Activated T-cell treated with anti-CD3 and anti-CD28 coated beads, Interleukin-2, amount 50 U/mL, for 1 hour (primary cell): ENCODE data around the gene R3HDM2.

Experiments used
- DNase-seq: peaks from one replicate; pipeline ENCODE4 v3.0.0-alpha.2; 2020

R3HDM2 gene

DNA sequence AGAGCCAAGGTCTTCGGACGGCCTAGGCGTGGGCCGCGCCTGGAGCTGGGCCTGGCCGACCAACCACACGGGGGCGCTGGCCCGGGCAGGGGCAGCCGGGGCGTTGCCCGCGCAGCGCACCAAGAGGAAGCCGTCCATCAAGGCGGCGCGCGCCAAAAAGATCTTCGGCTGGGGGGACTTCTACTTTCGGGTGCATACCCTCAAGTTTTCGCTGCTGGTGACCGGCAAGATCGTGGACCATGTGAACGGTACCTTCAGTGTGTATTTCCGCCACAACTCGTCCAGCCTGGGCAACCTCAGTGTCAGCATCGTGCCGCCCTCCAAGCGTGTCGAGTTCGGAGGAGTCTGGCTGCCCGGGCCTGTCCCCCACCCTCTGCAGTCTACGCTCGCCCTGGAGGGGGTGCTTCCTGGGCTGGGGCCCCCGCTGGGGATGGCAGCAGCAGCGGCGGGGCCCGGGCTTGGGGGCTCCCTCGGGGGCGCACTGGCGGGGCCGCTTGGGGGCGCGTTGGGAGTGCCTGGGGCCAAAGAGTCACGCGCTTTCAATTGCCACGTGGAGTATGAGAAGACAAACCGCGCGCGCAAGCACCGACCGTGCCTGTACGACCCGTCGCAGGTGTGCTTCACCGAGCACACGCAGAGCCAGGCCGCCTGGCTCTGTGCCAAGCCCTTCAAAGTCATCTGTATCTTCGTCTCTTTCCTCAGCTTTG is 205.7 kb downstream of the R3HDM2 start:
- DNase-seq: peak; percentile 70

DNA sequence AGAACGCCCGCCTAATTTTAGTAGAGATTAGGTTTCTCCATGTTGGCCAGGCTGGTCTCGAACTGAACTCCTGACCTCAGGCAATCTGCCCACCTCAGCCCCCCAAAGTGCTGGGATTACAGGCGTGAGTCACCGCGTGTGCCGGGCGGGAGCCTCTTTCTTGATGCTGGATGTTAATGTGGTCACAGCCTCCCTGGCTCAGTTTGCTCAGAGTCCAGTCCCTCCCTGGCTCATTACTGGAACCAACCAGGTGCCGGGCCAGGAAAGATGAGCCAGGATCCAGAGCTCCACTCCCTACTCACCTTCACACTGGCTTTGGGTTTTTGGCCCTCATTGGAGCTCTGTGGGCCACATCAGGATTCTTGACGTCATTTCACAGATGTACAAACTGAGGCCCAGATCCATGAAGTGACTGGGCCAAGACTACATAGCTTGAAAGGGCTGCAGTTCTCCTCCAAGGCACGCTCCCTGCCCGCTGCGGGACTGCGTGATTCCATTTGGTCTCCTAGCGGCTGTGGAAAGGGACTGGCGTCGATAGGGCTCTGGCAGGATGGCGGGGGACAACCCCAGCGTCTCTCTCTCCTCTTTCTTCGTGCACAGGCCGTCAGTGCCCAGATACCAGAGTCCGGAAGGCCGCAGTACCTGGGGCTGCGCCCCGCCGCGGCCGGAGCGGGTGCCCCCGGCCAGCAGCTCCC is 206.4 kb downstream of the R3HDM2 start:
- DNase-seq: no peak

DNA sequence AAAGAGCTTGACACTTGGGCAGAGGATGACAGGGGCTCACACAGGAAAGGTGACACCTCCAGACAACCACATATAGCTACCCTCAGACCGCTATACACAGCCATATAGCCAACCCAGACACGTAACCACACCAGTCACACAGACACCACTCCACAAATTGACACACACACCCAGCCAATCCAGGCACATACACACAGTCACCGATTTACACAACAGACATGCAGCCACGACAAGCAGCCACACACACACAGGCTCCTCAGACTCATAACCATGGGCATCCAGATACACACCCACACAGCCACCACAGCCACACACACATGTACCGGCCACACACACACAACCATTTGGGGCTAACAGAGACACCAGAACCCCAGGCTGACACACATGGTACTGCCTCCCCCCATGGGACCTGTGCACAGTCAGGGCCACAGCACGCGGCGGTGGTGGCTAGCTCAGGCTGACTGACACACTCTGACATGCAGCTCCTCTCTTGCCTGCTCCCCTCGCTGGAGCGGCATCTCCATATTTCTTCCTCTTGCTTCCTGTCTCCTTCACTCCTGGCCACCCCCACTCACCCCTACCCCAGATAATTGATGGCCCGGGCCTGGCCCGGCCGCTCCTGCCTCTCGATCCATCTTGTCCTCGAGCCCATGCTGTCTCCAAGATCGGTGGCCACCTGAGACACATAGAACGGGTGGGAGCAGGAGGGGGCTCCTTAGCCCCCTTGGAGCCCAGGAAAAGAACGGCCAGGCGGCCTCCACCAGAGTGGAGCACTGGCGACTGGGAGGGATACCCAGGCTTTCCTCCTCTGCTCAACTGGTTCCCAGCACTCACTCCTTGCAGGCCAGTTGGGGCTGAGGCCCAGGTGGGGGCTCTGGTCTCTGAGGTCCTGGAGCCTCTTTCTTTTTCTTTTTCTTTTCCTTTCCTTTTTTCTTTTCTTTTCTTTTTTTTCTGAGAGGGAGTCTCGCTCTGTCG is 207.4 kb downstream of the R3HDM2 start:
- no peak for DNase-seq

DNA sequence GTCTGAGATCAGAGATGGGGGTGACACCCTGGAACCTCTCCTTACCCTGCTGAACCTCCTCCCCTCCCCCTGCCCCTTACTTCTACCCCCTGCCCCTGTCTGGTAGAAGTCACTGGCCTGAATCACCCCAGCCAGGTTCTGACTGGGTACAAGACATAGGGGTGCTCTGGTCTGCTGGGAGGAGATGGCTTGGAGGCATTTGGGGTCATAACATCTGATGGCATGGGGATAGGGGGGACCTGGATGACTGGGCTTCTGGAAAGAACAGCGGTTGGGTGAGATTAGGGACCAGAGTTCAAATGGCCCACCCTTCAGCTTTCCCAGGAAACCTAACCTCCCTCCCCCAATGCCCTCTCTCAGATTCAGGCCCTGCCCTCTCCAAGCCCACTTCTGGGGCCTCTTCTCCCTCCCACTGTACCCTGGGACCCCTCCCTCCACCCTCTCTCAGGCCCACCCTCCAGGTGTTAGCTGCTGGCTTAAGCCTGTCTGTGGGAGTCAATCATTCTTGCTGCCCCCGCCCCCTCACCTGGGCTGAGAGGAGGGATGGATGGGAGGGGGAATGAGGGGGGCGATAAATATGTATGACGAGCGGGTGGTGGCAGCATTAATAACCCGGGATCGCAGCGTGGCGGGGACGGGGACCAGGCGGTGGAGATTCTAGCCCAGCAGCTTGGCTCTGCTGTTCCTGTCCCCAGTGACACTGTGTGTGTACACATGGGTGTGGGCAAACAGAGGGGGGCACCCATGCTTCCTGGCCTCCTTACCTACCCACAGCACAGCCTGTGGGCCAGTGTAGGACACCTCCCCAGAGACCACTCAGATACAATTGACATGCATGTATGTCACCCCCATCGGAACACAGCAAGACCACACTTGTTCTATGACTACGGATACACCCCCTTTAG is 208.3 kb downstream of the R3HDM2 start:
- DNase-seq: no peak

DNA sequence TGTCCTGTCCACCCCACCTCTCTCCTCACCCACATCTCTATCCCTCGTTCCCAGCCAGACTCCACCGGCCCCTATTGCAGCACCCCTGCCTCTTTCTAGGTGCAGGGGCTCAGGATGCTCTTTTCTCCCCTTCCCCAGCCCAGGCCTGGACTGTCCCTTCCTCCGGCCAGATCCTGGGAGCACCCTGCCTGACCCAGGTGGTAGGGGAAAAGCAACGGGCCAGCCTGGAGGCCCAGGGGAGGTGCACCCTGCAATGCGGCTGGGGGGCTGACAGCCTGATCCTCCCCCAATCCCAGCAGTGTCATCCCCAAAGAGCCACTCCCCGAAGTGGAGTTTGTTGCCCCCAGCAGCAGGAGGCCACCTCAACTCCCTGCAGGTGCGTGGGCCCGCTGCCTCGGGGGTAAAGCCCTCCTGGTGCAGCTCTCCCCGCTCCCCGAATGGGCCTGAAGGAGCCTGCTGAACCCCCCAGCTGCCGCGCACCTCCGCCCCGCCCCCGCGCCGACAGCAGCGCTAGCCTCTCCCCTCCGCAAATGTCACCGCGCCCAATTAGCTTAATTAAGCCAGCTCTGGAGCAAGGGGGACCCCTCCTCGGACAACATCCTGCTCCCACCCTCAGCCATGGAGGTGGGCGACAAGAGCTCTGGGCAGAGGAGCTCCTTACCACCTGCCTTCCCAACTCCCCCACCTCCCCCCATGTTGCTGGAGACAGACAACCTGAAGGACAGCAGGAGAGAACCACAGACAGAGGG is 209.5 kb downstream of the R3HDM2 start:
- no peak for DNase-seq

DNA sequence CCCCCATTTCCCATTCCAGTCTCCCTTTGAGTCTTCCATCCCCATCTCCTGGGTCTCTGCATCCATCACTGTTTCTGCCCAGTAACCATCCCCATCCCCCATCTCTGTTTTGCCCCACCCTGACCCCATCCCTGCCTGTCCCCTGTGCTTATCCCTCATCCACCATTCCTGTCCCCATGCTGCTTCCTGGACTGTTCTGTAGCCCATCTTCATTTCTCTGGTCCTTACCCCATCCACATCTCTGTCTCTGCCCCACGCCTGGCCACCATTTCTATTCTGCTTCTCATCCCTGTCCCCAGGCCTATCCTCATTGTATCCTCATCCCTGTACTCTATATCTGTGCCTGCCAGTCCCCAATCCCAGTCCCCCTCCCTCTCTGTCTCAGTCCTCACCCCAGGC is 210.1 kb downstream of the R3HDM2 start:
- DNase-seq: no peak

DNA sequence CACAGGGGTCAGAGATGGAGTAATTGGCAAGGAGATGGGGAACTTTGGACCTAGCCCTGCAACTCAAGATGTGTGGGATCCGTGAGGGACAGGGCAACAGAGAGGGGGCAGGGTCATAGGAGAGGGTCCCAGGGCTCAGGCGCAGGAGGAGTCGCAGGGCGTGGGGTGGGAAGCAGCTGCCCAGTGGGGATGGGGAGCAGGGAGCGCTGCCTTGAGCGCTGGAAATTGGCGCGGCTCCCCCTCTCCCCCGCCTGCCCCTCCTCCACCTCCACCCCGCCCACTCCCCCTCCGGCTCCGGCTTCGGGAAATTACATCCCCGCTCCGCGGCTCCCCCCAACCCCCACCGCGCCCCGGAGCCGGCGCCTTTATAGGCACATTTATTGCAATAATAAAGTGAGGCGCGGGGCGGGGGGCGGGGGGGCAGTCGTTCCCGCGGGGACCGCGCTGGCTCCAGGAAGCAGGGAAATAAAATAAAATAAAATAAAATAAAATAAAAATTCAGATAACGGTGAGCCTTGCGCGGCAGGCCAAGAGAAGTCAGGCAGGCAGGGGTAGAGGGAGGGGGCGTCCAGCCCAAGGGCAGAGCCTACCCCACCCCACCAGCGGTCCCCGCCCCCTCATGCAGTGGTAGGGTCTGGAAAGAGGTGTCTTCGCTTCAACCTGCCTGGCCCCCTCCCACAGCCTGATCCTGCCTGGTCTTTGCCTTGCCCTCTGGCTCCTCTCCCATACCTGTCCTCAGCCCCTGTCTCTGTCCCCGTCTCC is 210.7 kb downstream of the R3HDM2 start:
- DNase-seq: no peak

DNA sequence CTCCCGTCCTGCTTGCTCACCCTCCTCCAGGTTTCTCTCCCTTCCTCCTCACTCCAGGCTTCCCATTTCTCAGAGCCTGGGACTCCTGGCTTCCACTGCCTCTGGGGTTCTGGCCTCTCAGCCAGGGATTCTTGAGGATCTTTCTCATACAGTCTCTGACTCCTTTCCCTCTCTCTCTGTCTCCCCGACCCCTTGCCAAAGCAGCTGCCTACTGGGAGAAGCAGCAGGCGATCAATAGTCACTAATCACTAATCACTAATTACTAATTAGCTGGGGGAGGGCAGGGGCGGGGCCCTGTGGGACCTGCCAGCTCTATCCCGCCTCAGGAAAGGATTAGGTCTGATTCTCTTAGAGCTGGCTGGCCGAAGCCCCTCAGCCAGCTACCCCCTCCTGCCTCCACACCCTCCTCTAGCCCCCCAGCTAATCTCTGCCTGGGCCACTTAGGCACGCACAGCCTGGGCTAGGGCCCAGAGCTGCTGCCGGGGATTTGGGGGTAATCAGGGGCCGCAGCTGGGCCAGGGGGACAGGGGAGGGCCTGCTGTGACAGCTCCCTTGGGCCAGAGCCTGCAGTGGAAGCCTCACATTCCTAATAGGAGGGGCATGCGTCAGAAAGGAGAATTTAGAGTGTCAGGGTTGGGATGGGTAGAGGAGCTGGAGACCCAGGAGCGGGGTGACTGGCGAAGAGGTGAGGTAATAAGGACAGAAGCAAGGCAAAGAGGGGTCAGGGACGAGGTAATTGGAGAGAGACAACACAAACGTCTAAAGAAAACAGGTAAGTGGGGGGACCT is 211.4 kb downstream of the R3HDM2 start:
- no peak for DNase-seq

DNA sequence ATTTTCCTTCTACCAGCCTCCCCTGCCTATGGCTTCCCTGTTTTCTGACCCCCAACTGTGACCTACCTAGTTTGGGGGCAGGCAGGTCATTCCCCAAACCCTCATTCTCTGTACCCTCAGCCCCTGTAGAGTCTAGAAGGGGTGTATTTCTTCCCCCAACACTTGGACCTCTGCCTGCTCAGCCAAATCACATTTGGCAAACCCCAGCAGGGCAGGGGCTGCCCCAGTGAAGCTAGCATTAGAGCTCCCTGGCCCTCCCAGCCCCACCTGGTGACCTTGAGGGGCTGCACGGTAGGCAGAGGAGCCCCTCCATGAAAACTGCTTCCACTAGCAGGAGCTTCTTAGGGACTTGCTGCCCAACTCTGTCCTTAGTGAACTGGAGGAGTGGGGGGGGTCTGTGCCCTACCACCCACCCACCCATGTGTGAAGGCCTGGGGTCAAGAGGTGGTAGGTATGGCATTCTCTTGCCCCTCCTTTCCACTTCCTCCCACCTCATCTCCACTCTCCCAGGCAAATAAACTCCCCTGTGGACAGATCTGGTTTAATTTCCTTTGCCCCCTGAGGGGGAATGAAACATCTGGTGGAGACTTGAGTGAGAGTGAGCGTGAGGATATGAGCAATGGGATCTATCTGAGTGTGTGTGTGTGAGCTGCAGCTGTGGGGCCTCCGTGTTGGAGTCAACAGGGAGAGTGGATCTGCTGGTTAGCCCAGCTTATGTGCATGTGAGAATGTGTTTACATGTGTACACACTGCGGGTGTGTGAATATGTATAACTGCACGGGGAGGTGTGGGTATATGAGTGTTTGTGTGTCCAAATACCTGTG is 212.6 kb downstream of the R3HDM2 start:
- DNase-seq: no peak

DNA sequence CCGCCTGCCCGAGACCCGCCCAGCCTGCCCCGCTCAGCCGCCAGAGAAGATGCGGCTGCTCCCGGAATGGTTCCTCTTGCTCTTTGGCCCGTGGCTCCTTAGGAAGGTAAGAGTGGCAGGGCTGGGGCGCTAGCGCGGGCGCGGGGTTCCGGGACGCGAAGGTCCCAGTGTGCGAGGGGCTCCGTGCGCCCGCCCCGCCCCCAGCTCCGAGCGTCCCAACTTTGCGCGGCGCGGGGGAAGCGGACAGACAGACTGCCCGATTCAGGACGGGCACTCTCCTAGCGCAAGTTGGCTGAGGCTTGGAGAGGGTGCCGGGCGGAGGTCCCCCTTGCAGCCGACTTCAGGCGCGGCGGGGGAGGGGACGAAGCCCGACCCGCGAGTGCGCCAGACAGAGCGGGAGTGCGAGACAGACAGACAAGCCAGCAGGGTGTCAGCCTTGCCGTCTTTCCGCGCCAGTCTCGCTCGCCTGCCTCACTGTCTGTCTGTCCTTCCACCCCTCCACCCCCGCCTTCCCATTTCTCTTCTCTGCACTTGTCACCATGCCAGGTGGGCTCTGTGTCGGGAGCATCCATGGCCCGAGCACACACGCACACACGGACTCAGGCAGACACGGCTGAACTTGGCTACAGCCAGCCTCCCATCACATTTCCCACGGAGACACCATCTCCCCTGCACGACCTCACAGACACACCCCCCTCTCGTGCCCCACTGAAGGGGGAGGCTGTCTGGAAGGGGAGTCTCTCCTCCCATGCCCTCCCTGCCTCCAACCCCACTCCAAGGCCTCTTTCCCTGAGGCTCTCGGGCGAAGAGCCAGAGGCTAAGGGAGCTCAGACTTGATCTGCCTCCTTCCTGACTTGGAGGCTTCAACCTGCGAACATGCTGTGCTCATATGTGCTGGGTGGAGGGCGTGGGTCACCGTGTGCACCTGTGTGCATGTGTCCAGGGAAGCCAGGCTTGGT is 213.6 kb downstream of the R3HDM2 start:
- DNase-seq: peak; percentile 57

DNA sequence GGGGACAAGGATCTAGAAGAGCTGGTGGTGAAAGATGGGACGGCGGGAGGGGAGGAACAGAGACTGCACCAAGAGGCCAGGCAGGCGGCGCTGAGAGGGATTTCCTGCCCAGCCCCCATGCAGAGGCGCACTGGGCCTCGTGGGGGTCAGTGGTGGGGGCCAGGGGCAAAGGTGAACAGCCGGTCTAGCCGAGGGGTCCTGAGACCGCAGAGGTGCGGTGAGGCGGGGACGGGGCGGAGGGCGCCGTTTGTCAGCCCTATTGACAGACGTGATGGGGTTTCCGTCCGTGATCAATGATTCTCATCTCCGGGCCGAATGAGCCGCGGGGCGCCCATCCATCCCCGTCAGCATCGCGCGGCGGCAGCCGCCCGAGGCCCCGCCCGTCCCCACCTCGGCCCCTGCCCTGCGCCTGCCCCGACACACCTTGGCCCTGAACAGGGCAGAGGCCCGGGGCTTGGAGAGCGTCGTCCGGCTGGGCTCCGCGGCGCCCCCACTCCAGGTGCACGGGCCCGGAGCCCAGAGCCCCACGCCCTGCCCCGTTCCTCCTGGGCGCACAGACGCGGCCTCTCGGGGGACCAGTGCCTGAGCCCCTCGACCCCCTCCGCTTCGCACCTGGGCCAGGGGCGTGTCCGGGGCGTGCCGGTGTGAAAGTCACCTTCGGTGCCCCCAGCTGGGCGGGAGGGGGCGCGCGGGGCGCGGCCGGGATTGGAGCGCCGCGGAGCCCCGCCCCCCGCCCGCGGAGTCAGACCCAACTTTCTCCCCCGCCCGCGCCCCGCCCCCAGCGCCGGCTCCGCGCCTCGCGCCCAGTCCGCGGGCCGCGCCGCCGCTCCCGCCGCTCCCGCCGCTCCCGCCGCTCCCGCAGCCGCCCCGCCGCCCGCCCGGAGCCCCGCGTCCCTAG is 214.6 kb downstream of the R3HDM2 start, which contains the start of gene NXPH4:
Gene NXPH4 (plus strand): TSS at position 781 of the 898 bp plus-strand sequence. CDS start 176 bp downstream, outside the sequence.
- DNase-seq: peak; percentile 71

DNA sequence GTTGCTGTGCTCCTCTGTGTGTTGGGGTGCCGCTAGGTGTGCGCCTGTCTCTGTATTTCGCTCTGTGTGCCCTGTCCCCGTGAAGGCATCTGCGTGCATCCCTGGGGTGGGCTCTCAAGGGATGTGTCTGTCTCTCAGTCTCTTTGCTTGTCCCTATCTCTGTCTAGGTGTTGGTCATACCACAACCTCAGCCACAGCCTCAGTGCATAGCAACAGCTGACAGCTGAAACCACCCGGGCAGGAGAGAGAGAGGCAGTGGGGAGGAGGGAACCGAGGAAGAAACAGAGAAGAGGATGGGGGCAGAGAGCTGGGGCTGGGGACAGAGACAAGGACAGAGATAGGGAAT is 215.2 kb downstream of the R3HDM2 start:
- DNase-seq: peak; percentile 50

DNA sequence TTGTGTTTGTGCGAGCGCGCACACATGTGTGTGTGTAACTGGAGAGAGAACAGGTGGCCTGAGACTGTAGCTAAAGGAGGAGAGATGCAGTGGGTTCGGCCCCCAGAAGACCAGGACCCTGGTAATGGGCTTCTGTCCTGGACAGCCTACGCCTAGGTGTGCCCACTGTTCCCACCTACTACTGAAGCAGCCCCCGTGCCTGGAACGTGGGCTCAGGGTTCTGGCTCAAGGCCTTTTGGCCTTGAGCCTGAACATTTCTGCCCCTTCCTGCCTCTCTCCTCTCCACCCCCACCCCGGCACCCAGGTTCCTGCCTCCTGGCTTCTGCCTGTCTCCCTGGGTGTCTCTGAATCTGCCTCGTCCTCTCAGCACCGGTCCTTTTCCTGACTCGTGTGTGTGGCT is 215.8 kb downstream of the R3HDM2 start:
- DNase-seq: no peak

DNA sequence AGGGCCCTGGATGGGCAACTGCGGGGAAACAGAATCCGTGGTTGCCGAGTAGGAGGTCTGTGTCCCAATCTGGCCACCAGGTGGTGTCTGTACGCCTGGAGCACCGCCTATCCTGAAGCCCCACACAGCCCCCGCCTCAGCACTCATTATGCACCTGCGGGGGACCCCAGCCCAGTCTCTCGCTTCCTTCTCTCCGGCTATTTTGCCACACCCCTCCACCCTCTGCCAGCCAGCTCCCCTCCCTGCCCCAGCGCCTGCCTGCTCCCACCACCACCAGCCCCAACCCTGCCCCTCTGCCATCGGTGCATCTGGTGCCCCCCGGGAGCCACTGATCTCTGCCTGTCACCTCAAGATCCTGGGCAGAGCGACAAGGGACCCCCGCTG is 216.5 kb downstream of the R3HDM2 start:
- DNase-seq: peak; percentile 72

DNA sequence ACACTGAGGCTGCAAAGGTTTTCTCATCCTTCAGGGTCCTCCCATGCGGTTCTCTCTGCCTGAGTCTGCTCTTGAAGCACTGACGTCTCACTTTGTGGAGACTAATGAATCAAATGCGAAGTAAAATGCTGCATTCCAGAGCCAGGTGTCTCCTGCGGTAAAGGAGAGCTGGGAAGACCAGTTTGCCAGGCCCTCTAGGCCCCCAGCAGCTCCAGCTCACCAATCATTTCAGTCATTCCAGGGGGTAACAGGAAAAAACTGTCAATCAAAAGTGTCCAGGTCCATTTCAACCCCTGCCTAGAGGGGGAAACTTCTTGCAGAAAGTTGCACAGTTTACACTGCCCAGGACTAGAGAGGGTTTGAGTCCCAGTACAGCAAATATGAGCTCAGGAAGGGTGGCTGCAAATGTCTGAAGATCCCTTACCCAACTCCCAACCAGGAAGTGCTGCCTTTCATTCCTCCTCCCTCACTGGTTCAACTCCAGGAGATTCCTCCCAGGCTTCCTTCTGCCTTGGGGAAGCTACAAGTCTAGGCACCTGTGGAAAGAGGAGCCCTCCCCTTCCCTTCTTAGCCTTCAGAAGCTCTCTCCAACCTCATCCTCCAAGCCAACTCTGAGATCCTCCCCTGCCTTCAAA is 217.0 kb downstream of the R3HDM2 start:
- no peak for DNase-seq

DNA sequence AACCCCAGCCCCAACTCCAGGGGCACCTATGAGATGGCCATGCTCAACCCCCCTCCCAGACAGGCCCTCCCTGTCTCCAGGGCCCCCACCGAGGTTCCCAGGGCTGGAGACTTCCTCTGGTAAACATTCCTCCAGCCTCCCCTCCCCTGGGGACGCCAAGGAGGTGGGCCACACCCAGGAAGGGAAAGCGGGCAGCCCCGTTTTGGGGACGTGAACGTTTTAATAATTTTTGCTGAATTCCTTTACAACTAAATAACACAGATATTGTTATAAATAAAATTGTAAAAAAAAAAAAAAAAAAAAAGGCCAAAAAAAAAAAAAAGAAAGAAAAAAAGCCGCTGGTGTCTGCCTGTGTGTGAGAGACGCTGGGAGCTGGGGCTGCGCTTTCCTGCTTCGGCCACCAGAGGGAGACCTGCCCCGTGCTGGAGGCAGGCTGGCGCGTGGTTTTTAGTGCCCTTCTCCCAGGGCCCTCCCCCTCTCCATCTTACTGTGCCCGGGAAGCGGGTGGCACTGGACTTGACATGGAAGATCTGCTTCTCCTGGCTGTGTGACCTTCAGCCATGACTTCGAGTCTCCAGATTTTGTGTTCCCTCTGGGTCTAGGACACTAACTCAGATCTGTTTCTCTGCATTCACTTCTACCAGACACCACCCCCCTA is 217.7 kb downstream of the R3HDM2 start:
- peak; percentile 89 for DNase-seq
